8988T (cell line): ENCODE results near the gene SIPA1L3.
A peak's percentile ranks its signal among the peaks of the same experiment; 100 is the strongest.

Experiments used
- DNase-seq: peaks from one replicate; pipeline ENCODE4 v3.0.0; 2011

Gene SIPA1L3

GRCh38 chr19:37950471-37951175 lies 43.6 kb downstream of the SIPA1L3 start:
- DNase-seq: no peak

GRCh38 chr19:37951816-37952210 lies 44.8 kb downstream of the SIPA1L3 start:
- no peak for DNase-seq

- no peak for DNase-seq
Measured at GRCh38 chr19:37953171-37953917, 46.3 kb downstream of the SIPA1L3 start.

GRCh38 chr19:37953918-37954303 lies 46.9 kb downstream of the SIPA1L3 start:
- DNase-seq: no peak

GRCh38 chr19:37954421-37954874 lies 47.4 kb downstream of the SIPA1L3 start:
- no peak for DNase-seq

GRCh38 chr19:37955986-37956385 lies 49.0 kb downstream of the SIPA1L3 start:
- DNase-seq: no peak

GRCh38 chr19:37957176-37957575 lies 50.2 kb downstream of the SIPA1L3 start:
- DNase-seq: no peak

- no peak for DNase-seq
Measured at GRCh38 chr19:37959665-37960114, 52.7 kb downstream of the SIPA1L3 start.

- no peak for DNase-seq
Measured at GRCh38 chr19:37961198-37961597, 54.2 kb downstream of the SIPA1L3 start.

- DNase-seq: no peak
Measured at GRCh38 chr19:37963190-37963936, 56.4 kb downstream of the SIPA1L3 start.

GRCh38 chr19:37964109-37964508 lies 57.1 kb downstream of the SIPA1L3 start:
- DNase-seq: no peak

GRCh38 chr19:37966211-37966661 lies 59.2 kb downstream of the SIPA1L3 start:
- no peak for DNase-seq

GRCh38 chr19:37966662-37967231 lies 59.7 kb downstream of the SIPA1L3 start:
- no peak for DNase-seq

- no peak for DNase-seq
Measured at GRCh38 chr19:37969695-37970094, 62.7 kb downstream of the SIPA1L3 start.

- DNase-seq: no peak
Measured at GRCh38 chr19:37970699-37971098, 63.7 kb downstream of the SIPA1L3 start.

GRCh38 chr19:37972803-37973202 lies 65.8 kb downstream of the SIPA1L3 start:
- no peak for DNase-seq

- DNase-seq: no peak
Measured at GRCh38 chr19:37973666-37974065, 66.7 kb downstream of the SIPA1L3 start.

- DNase-seq: no peak
Measured at GRCh38 chr19:37975071-37975470, 68.1 kb downstream of the SIPA1L3 start.

- no peak for DNase-seq
Measured at GRCh38 chr19:37975596-37976515, 68.8 kb downstream of the SIPA1L3 start.

- DNase-seq: no peak
Measured at GRCh38 chr19:37977391-37977790, 70.4 kb downstream of the SIPA1L3 start.

- no peak for DNase-seq
Measured at GRCh38 chr19:37977992-37978391, 71.0 kb downstream of the SIPA1L3 start.

- peak; percentile 52 for DNase-seq
Measured at GRCh38 chr19:37979547-37980082, 72.6 kb downstream of the SIPA1L3 start.
